GM21515 (cell line): ENCODE results near the gene GRAMD1B.

ENCODE experiments used
- ATAC-seq: cut with Tn5 transposase; IDR thresholded peaks from one replicate; pipeline ENCODE4 v1.9.1; 2021; ENCODE audit not compliant: unreplicated experiment

GRAMD1B gene

GRCh38 chr11:123622576-123622975 is 192.5 kb downstream of the GRAMD1B start:
- ATAC-seq: no peak

GRCh38 chr11:123624974-123625373 is 194.9 kb downstream of the GRAMD1B start:
- no peak for ATAC-seq

DNA sequence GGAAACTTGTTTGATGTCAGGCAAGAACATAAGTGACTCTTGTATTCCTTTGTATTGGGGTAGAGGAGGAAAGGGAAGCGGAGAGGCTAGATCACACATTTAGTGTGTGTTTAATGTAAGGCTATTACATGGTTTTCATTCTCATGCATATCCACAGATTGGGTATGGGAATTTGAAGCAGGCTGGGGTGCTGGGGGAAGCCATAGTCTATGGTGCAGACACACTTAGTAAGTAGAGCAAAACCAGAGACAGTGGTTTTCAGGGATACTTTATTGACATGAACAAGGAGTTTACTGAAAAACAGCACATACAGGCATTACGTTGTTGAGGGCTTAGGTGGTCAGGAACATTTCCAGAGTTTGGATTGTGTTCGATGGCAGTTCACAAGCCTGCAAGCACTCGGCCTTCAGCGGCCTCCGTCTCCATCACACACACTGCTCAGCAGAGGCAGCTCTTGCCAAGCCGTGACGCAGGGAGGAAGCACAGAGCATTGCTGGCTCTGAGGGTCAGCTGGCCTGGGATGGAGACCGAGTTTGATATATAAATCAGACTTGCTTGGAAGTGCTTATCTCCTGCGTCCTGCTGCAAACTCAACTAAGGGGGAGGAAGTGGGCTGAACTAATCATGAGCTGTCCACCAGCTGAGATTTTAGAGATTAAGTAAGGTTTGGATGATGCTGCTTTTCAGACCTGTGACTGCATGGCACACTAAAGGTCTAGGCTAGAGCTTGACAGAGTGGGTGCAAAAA is 199.0 kb downstream of the GRAMD1B start:
- ATAC-seq: no peak

DNA sequence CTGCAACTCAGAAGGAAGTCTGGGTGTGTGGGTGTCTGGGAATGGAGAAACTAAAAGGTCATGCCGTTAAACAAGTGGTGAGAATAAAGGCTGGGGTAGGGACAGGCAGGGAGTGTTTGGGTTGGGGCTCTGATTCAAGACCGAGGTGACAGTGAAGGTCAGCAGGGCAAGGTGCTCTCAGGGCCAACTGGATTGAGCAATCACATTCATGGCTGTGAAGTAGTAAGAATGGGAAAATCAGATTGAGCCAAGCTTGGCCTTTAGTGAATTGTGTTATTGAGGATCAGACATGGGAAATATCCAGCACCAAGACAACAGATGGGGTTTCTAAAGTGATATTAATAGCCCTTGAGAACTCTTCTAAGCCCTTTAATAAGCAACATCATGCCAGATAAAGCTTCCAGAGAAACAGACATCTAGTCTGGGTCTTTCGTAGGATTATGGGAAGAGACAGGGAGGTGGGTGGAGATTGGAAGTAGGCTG is 200.1 kb downstream of the GRAMD1B start:
- no peak for ATAC-seq

DNA sequence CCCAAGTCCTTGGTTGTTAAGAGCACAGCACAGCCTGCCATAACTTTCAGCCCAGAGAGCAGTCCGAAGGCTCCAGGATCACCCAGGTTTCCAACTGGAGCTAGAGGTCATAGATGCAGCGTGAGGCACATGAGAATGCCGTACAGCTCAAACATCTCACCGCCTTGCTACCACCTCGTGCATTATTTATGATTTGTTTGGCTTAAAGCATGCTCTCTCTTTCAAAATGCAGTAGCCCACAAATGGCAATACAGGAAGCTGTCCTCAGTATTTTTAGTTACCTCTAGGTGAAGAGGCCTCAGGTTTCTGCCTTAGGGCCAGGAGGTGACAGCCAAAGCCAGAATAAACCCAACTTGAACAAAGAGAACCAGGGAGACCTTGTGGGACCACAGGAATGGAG is 210.0 kb downstream of the GRAMD1B start:
- no peak for ATAC-seq

GRCh38 chr11:123640677-123641494 is 210.8 kb downstream of the GRAMD1B start:
- ATAC-seq: peak; percentile 80

- no peak for ATAC-seq
Measured at GRCh38 chr11:123641495-123641840, 211.4 kb downstream of the GRAMD1B start.

DNA sequence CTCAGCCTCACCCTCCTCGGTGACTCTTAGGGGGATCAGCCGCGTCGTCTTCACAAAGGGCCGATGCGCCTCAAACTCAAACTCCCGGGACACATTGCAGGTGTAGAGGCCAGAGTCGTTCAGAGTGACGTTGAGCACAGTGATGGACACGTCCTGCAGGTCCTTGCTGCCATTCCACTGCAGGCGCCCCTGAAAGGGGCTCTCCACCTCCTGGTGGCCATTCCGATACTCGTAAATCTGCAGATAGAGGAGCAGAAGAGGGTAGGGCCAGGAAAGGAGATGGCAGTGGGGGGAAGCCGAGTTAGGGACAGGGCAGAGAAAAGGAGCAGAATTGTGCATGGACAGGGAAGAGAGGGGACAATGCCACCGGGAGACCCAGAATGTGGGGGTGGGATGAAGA is 212.4 kb downstream of the GRAMD1B start:
- ATAC-seq: no peak

- ATAC-seq: no peak
Measured at GRCh38 chr11:123645286-123645975, 215.4 kb downstream of the GRAMD1B start.

DNA sequence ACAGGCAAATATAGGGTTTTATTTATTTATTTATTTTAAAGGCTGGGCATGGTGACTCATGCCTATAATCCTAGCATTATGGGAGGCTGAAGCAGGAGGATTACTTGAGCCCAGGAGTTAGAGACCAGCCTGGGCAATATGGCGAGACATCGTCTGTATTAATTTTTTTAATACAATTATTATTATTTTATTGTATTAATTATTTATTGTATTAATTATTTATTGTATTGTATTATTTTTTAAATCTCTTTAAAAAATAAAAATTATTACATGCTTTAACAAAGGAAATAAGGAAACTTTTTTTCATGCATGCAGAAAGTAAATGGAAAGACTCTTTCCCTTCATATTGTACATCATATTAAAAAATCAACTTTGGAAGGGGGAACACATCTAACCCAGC is 220.8 kb downstream of the GRAMD1B start:
- no peak for ATAC-seq

DNA sequence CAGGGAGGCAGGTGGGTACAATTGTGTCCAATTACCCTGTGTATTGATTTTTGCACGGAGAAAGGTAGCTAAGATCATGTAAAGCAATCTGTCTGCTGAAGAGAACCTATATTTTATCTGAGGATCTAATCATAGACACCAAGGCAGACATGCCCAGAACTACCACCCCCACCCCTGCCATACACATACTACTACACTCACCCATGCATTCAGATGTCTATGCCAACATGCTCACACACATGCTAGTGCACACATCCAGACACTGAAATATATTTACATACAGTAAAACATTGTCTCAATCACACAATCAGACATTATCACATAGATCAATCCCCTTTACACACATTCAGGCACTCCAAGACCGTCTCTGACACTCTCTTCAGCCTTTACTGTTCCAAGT is 222.5 kb downstream of the GRAMD1B start:
- no peak for ATAC-seq

GRCh38 chr11:123653483-123653826 is 223.4 kb downstream of the GRAMD1B start:
- no peak for ATAC-seq

- ATAC-seq: no peak
Measured at GRCh38 chr11:123653827-123654565, 223.9 kb downstream of the GRAMD1B start.

DNA sequence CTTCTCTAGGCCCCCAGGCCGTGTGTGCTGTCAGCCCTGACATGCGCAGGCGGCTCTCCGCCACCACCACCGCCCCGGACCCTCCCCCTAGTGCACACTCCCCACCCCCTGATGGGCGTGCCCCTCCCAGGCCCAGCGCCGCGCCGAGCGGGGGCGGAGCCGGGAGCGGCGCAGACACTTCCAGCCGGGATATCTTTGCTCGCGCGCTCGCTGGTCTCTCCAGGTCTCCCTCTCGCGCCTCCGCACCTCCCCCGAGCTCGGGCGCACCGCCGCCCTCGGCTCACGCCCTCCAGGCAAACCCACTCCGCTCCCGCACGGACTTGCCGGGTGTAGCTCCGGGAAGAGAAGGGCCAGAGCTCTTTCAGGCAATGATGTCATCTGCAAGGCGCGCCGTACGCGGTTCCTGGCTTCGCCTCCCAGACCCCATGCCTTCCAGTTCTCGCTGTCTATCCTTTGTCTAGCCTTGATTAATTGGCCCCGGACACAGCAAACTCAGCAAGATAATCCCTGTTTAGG is 224.6 kb downstream of the GRAMD1B start, which contains the start of gene SCN3B:
Gene SCN3B (minus strand): TSS at position 59 of the 516 bp plus-strand sequence. CDS start 823 bp downstream, outside the sequence.
- ATAC-seq: no peak

DNA sequence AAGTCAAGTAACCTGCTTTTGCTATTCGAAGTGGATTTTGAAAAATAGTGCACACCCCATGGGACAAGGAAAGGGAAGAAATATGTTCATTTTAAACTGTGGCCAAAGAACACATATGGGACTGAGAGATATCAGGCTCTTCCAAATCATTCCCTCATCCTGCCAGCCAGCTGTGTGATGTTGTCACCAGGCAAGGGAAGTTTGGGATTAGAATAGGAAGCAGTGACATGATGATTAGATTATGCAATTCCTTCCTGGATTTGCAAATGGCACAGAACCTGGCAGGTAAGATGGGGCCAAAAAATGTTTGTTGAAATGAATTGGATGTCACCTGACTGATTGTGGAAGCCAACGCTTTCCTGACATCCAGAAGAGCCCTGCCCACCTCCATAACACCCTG is 229.2 kb downstream of the GRAMD1B start:
- no peak for ATAC-seq

- peak; percentile 91 for ATAC-seq
Measured at GRCh38 chr11:123659965-123660364, 229.9 kb downstream of the GRAMD1B start.

- no peak for ATAC-seq
Measured at GRCh38 chr11:123665306-123665705, 235.2 kb downstream of the GRAMD1B start.

DNA sequence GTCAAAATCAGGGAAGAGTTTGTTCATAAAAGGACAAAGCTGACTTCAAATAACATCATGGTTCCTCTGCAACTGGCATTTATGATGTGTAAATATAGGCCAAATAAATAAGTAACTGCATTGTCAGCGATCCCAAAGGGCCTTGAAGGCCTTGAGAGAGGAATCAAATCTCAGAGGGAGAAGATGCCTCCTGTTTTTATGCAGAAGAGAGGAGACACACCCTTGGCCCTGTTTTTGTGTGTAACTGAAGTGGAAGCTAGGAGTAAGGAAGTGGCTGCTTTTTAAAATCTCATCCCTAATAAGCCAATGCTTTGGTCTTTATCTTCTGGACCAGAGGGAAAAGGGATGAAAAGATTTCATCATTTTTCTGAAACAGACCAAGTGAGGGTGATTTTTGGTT is 240.0 kb downstream of the GRAMD1B start:
- no peak for ATAC-seq

- no peak for ATAC-seq
Measured at GRCh38 chr11:123671534-123671933, 241.5 kb downstream of the GRAMD1B start.

DNA sequence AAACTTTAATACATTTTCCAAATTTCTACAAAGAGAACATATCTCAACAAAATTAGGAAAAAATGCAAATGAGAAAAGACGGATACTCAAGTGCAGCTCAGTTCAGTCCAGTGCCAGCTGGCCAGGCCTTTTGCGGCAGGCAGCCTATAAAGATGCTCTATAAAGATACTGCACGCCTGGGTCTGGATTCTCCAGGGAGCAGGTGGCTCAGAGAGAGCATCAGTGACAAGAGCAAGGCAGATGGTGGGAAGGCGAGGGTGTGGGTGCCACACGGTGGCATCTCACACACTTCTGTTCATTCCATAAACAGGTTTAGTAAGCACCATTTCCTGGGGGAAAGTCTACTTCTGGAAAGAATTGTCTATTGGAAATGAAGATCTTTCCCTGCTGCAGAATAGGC is 242.5 kb downstream of the GRAMD1B start:
- ATAC-seq: no peak

DNA sequence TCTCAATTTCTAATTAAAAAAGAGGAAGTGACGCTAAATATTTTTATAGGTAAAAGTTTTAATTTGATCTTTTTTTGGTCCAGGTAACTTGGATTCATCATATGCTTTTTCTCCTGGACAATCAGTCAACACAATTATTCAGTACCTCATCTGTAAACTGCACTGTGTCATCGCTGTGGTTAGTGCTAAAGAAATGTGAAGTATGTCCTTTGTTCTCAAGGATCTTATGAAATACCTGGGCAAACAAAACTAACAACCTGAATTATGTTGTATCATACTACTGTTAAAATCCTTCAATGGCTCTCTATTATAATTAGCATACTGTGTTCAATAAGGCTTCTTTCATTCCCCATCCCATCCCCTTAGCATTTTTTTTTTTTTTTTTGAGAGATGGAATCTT is 244.2 kb downstream of the GRAMD1B start:
- no peak for ATAC-seq
